Measurements from ENCODE around the gene MED22.
A peak's percentile ranks its signal among the peaks of the same experiment; 100 is the strongest.

Gene MED22

DNA sequence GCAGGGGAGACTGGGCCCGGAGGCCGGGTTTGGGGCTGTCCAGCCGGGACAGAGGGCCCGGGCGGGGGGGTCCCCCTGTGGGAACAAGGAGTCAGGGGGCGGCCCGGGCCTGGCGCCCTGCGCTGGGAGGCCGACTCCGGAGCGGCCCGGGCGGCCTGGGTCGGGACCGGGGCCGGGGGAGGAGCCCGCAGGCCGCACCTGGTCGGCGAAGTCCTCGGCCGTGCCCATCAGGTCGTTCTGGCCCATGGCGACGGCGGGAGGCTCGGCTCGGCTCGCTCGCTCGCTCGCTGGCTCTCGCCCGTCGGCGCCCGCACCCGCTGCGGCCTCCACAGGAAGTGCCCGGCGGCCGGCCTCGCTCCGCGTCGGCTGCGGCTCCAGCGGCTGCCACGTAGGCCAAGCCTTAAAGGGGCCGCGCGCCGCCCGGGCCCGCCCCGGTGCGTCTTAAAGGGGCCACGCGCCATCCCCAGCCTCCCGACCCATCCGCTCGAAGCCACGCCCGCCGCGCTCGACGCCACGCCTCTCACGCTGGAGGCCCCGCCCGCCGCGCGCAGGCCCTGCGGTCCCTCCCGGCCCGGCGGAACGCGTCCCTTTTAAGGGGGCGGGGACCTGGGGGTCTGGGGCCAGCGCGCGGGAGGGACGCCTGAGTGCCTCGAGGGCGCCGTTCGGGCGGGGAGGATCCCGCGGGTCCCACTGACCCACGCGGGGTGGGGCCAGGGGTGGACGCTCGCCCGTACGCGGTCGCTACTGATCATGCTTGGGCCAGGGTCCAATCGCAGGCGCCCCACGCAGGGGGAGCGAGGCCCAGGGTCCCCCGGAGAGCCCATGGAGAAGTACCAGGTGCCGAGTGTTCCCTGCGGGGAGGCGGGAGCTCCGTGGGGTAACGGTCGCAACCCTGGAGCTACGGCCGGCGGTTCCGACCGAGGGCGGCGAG is 28.1 kb upstream of the MED22 start, which contains the start of the genes STKLD1 and SURF4:
Gene STKLD1 (plus strand): TSS at position 643 of the 931 bp plus-strand sequence. CDS start 108 bp downstream, at position 751.
Gene SURF4 (minus strand): TSS at position 337 of the 931 bp plus-strand sequence. CDS start 91 bp downstream, at position 246.
- peak; percentile 97 for DNase-seq (ENCODE audit: low spot score)

DNA sequence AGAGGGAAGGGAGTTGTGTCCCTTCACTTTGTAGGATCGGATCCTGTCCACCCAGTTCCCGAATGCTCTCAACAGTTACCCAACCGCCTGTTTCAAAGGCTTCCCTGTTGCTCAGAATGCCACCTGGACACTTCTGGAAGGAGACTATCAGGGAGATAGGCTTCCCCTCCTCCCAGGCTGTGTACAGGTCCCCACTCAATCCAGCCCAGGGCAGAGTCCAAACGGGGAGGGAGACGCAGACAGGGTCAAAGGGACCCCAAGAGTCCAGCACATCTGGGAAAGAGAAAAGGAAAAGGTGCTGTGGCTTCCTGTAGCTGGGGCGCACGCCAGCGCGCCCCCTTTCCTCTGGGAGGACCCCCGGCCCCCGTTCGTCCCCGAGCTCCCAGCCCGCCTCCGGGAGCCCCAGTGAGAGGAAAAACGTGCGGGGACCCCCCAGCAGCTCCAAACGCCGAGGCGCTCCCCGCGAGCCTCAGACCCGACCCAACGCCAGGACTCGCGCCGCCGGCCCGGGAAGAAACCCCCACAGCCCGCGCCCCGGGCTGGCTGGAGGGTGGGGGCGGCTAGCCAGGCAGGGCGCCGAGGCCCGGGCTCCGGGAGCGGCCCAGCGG is 27.3 kb upstream of the MED22 start:
- no peak for DNase-seq (ENCODE audit: low spot score)

GRCh38 chr9:133374612-133375115 is 26.7 kb upstream of the MED22 start:
- DNase-seq (ENCODE audit: low spot score) = no peak

DNA sequence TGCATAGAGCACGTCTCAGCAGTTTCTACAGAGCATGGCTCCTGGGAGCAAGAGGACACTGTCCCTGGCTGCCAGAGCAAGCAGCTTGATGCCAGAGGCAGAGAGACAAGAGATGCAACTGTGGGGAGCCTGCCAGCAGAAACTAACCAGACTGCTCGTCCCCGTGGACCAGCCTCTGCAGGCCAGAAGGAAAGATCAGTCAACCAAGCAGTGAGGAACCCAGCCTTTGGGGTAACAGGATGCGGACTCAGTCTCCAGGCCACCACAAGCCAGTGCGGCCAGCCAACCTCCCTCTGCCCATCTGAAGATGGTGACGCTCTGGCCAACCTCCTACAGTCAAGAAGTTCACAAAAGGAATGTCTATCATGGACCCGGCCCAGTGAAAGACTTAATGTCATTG is 24.2 kb upstream of the MED22 start:
- no peak for DNase-seq (ENCODE audit: low spot score)

GRCh38 chr9:133371261-133371711 is 23.4 kb upstream of the MED22 start:
- no peak for DNase-seq (ENCODE audit: low spot score)

GRCh38 chr9:133370685-133371084 is 22.8 kb upstream of the MED22 start:
- no peak for DNase-seq (ENCODE audit: low spot score)

DNA sequence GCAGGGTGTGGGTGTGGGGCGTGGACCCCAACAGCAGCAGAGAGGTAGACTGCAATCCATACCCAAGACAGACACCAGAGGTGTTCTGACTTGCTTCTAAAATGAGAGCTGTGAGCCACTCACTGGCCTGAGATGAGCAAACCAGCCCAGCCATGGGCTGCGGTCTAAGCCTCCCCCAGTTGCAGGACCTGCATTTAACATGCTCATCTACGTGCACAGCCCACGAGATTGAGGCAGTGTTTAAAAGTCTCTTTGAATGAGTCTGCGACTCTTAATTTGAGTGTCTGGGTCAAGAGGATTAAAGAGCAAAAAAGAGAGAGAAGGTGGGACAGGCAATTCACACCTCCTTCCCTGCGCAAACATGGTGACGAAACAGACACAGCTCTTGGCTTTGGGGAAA is 22.0 kb upstream of the MED22 start:
- DNase-seq (ENCODE audit: low spot score) = no peak

- no peak for DNase-seq (ENCODE audit: low spot score)
Measured at GRCh38 chr9:133369422-133369821, 21.5 kb upstream of the MED22 start.

DNA sequence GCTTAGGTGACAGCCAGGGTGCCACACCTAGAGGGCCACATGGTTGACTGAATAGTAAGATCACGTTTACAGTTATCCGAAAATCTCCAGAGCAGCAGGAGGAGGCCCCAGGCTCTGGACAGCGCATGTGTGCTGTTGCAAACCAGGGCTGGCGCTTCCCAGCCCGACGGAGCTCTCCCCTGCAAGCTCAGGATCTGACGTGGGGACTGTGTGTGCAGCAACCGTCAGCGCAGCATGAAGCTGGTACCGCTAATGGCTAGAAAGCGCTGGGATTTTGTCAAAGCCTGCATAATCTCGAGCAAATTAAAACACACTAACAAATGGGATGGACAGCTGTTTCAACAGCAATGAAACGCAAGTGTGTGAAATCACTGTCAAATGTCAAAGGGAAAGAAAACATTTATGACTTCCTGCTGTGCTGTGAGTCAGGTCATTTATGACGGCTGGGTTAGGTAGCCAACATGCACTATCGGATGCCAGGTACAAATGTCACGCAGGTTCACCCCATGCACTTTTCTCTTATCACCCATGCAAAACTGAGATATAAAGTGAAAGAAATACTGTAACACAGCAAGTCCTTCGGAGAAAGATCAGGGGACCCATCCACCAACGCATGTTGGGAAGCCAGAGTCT is 20.4 kb upstream of the MED22 start:
- no peak for DNase-seq (ENCODE audit: low spot score)

- no peak for DNase-seq (ENCODE audit: low spot score)
Measured at GRCh38 chr9:133367778-133368177, 19.8 kb upstream of the MED22 start.

DNA sequence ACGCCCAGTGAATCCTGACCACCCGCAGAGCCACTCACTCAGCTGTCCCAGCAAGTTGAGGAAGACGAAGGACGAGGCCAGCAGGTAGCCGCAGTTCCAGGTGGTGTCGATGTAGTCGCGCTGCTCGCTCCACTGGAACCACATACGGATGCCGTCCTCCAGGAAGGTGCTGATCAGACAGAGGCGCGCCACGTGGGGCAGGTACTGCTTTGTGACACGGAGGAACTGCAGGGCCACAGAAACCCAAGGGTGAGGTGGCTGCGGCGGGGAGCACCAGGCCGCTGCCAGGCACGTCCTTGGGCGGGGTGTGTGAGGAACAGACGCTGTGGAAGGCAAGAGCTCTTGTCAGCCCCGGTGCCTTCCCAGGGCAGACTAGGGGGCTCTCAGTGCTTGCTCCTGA is 19.3 kb upstream of the MED22 start:
- DNase-seq (ENCODE audit: low spot score) = no peak

- DNase-seq (ENCODE audit: low spot score) = no peak
Measured at GRCh38 chr9:133366435-133366834, 18.5 kb upstream of the MED22 start.

- no peak for DNase-seq (ENCODE audit: low spot score)
Measured at GRCh38 chr9:133362359-133363044, 14.6 kb upstream of the MED22 start.

DNA sequence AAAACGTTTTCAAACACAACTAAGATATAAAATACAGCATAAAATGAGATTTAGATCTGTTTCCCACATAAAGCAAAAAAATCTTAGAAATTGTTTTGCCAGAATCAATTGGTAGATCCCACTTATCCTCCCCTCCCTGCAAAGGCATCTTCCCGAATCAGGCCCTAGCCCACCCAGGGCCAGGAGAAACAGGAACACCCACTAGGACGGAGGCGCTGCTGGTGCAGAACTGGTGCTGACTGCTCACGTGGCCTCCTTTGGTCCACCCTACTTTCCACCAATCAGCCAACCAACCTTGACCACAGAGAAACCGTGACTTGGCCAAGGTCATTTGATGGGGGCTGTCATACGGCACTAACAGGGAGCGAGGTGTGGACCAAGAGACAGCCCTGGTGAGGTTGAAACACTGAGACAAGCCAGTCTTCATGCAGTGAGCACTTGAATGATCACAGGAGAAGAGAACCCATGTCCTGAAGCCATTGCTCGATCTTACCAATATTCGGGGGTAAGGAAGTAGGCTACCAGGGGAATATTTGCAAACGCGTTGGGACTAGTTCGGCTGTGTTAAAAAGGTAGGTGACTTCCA is 13.7 kb upstream of the MED22 start:
- no peak for DNase-seq (ENCODE audit: low spot score)

DNA sequence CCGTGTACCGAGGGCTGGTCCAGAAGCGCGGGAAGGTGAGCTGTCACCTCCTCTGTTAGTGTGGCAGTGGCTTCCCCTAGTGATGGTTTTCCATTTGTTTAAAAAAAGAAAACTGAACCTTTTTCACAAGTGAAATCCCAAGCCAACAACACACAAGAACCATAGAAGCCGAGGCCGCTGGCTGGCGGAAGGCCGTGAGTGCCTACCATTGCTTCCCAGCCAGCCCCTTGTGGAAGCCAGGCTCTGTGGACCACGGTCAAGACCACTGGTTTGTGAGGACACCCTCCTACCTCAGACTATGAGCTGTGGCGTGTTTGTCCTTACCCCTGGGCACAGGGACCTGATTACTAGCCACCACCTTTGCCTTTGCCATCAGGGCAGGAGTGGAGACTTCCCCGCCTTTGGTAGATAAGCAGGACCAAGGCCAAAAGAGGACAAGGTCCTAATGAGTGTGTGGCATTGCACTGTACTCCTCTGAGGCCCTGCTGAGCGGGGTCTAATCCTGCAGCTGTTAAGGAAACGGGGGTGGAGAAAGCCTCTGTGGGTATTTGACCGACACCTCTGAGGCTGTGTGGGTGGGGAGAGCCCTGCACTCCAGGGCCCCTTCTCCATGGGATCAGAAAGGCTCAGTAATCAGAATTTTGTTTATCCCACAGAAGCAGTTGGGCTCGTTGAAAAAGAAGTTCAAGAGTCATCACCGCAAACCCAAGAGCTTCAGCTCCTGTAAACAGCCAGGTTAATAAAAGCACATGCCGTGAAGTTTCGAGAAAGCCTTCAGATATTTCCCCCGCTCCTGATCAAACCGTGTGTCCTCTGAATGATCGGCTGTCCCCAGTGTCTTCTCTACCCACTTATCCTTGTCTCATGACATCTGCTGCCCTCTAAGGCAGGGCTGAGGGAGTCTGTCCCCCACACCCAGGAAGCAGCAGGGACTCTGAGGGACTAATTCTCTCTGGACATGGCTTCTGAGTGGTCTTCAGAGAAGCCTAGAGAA is 12.8 kb upstream of the MED22 start:
- DNase-seq (ENCODE audit: low spot score) = no peak

GRCh38 chr9:133359399-133360175 is 11.7 kb upstream of the MED22 start:
- no peak for DNase-seq (ENCODE audit: low spot score)

DNA sequence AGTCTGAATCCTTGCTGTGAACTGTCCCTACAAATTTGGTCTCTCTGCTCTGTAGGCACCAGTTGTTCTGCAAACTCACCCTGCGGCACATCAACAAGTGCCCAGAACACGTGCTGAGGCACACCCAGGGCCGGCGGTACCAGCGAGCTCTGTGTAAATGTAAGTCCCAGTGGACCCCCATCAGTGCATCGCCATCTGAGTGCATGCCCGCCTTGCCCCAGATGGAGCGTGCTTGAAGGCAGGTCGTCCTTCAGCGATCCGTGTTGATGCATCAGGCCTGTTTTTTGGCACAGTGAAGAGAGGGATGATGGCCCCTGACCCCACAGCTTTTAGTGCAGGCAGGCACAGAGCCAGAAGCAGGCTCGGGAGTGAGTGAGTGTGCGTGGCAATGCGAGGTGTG is 9.7 kb upstream of the MED22 start:
- no peak for DNase-seq (ENCODE audit: low spot score)

DNA sequence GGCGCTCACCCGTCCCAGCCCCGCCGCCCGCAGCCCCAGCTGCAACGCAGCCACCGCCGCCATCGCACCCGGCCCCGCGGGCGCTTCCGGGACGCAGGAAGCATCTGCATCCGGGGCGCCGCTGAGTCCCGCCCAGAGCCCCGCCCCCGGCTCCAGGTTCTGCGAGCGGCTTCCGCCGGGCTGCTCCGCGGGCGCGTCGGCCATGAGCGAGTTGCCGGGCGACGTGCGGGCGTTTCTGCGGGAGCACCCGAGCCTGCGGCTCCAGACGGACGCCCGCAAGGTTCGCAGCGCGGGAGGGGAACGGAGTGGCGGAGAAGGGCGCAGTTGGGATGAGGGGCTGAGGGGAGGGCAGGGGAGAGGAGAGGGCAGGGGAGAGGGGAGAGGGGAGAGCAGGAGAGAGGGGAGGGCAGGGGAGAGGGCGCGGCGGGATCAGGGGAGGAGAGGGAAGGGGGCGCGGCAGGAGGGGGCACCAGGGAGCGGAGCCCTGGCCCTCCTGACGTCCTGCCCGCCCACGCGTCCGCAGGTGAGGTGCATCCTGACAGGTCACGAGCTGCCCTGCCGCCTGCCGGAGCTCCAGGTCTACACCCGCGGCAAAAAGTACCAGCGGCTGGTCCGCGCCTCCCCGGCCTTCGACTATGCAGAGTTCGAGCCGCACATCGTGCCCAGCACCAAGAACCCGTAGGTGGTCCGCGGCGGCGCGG is 8.6 kb upstream of the MED22 start, which contains the start of the genes SURF1 and SURF2:
Gene SURF1 (minus strand): TSS at position 97 of the 701 bp plus-strand sequence. CDS start 34 bp downstream, at position 63.
Gene SURF2 (plus strand): TSS at position 160 of the 701 bp plus-strand sequence. CDS start 43 bp downstream, at position 203.
- peak; percentile 91 for DNase-seq (ENCODE audit: low spot score)

All from ecto neural progenitor cell (in vitro differentiated cells).